Gastrocnemius medialis (tissue), 4 donors: ENCODE data around the gene RASA3. TPM values are rescaled to one million over a fixed set of nuclear protein-coding genes. Genes with fewer than 3 reads are reported as not detected.

Experiments used
- ATAC-seq, 2 donors: fragments of 150-250 bp; one replicate each; pipeline ENCODE4 v1.9.1; 2016
- DNase-seq, 2 donors: peaks; one replicate each; pipeline ENCODE4 v3.0.0-alpha.2; 2019
- H3K27ac ChIP-seq, 4 donors: fragments of 200-600 bp; sonication (generic); 1 replicate in 1 of 4; 2 replicates in 3 of 4; pipeline ENCODE4 v1.5.1; 2016 to 2018; ENCODE audit warnings: mild to moderate bottlenecking in 2 of 4, moderate library complexity in 1 of 4
- H3K27me3 ChIP-seq, 3 donors: fragments of 200-600 bp; sonication (generic) in 2 of 3; 1 replicate in 1 of 3; 2 replicates in 2 of 3; pipeline versions ENCODE4 v1.5.1 to v1.6.0; 2016 to 2019; ENCODE audit warnings: mild to moderate bottlenecking in 1 of 3, moderate library complexity in 1 of 3
- H3K36me3 ChIP-seq, 2 donors: fragments of 200-600 bp; sonication (generic) in 1 of 2; one replicate each; pipeline ENCODE4 v1.5.1; 2017 to 2018
- H3K4me1 ChIP-seq, 2 donors: fragments of 200-600 bp; sonication (generic) in 1 of 2; one replicate each; pipeline ENCODE4 v1.5.1; 2016 to 2017; ENCODE audit warnings: mild to moderate bottlenecking in 2 of 2
- H3K4me3 ChIP-seq, 4 donors: fragments of 200-600 bp; sonication (generic) in 3 of 4; 1 replicate in 1 of 4; 2 replicates in 3 of 4; pipeline ENCODE4 v1.5.1; 2016 to 2019; ENCODE audit warnings: mild to moderate bottlenecking in 2 of 4
- H3K9me3 ChIP-seq, 3 donors: fragments of 200-600 bp; sonication (generic) in 2 of 3; 1 replicate in 1 of 3; 2 replicates in 2 of 3; pipeline ENCODE4 v1.5.1; 2016 to 2019
- POLR2A ChIP-seq, 2 donors: fragments of 450-650 bp; IDR thresholded peaks; one replicate each; pipeline ENCODE4 v1.6.1; 2017; ENCODE audit warnings: antibody characterized with exemption in 2 of 2, mild to moderate bottlenecking in 2 of 2, moderate library complexity in 2 of 2
- in situ Hi-C, 4 donors: fragments of 200-750 bp; cut with MboI; loops; one replicate each; pipeline versions ENCODE4 v1.15.0 to v1.8.0; 2017; ENCODE audit warnings: low sequenced_read_pairs in 4 of 4
- intact Hi-C: fragments of 100-400 bp; cut with DNase I; formaldehyde crosslinking; loops from one replicate; pipeline ENCODE4 v1.15.1; 2023; ENCODE audit warnings: low total_unique reads
- total RNA-seq, 4 donors: library from RNA; depleted of rRNA; stranded (reverse); fragments of >200 nt; gene quantifications; one replicate each; pipeline versions ENCODE4 v1.1.0 to v1.2.3, GENCODE V29; 2016
- TF ChIP-seq, protein P1 (sequence below), 5 experiments: fragments of 450-650 bp in 3 of 5; fragments of 200-600 bp in 2 of 5; sonication (generic) in 2 of 5; IDR thresholded peaks in 4 of 5; conservative IDR thresholded peaks in 1 of 5; 1 replicate in 4 of 5; 2 replicates in 1 of 5; pipeline ENCODE4 v1.5.1; 2016 to 2019; ENCODE audit warnings: antibody characterized with exemption in 5 of 5, mild to moderate bottlenecking in 3 of 5, moderate library complexity in 3 of 5

Gene RASA3
- total RNA-seq, 4 donors from 2014 or later, result 3.4 to 22.2 (median 10.8) TPM

DNA sequence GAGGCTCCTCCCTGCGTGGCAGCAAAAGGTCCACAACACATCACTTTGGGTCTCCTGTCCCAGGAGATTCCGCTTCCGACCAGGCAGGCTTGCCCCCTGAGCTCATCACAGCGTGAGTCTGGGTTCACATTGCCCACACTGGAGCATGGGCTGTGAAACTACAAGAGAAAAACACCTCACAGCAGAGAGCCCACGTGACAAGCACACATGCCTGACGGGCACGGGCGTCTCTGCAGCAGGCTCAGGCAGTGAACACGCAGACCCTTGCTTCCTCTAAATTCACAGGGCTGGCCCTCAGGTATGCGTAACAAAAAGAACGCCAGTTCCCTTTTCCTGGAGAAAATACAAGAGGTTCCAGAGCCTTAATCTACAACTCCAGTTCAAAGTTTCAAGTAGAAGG lies 41.9 kb downstream of the RASA3 start:
- Histone ChIP-seq H3K4me3 (no peak overlapping the region), H3K4me1 (peaks cover 0 to 8% of the 10 kb centered on the region in 2 donors), H3K27ac (no peak overlapping the region), H3K36me3 (no peaks in the 10 kb centered on the region), H3K27me3 (no peaks in the 10 kb centered on the region), H3K9me3 (no peaks in the 10 kb centered on the region)
- intact Hi-C loops, result no loop called here
- no peak for TF ChIP-seq POLR2A (IDR thresholded peaks at IDR 0.05)
- TF ChIP-seq, protein P1, sequence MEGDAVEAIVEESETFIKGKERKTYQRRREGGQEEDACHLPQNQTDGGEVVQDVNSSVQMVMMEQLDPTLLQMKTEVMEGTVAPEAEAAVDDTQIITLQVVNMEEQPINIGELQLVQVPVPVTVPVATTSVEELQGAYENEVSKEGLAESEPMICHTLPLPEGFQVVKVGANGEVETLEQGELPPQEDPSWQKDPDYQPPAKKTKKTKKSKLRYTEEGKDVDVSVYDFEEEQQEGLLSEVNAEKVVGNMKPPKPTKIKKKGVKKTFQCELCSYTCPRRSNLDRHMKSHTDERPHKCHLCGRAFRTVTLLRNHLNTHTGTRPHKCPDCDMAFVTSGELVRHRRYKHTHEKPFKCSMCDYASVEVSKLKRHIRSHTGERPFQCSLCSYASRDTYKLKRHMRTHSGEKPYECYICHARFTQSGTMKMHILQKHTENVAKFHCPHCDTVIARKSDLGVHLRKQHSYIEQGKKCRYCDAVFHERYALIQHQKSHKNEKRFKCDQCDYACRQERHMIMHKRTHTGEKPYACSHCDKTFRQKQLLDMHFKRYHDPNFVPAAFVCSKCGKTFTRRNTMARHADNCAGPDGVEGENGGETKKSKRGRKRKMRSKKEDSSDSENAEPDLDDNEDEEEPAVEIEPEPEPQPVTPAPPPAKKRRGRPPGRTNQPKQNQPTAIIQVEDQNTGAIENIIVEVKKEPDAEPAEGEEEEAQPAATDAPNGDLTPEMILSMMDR (IDR thresholded peaks at IDR 0.05 in 4 of 5, conservative IDR thresholded peaks at IDR 0.05 in 1 of 5), result no peak
- ATAC-seq, result no peak
- in situ Hi-C loops, result no loop called here
- no peak for DNase-seq

DNA sequence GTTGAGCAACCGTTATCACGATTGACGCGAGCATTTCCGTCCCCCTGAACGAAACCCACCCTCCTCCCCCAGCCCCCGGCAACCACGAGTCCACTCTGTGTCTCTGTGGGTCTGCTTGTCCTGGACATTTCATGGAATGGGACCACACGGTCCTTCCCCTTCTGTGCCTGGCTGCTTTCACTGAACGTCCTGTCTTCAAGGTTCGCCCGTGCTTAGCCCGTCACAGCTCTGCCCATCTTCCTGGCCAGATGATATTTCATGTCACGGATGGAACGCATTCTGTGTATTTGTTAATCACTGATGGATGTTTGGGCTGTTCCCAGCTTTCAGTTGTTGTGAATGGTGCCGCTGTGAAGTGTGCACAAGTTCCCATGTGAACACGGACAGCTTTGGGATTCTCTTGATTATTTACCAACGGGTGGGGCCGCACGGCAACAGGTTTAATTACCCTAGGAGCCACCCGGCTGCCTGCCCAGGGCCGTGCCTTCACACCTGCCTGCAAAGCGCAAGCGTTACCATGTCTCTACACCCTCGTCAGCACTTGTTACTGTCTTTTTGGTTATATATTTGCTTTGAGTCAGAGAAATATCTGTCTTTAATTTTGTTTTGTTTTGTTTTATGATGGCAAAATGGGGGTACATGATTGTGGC lies 42.5 kb downstream of the RASA3 start:
- no peak for ATAC-seq
- no peaks in the 10 kb centered on the region for H3K9me3 ChIP-seq
- no peak overlapping the region for H3K27ac ChIP-seq
- H3K4me3 ChIP-seq, result no peak overlapping the region
- no peaks in the 10 kb centered on the region for H3K36me3 ChIP-seq
- intact Hi-C loops (no loop called here), in situ Hi-C loops (no loop called here)
- H3K4me1 ChIP-seq, result peaks cover 0 to 8% of the 10 kb centered on the region in 2 donors
- no peaks in the 10 kb centered on the region for H3K27me3 ChIP-seq
- no peak for TF ChIP-seq POLR2A (IDR thresholded peaks at IDR 0.05)
- TF ChIP-seq, protein P1 (IDR thresholded peaks at IDR 0.05 in 4 of 5, conservative IDR thresholded peaks at IDR 0.05 in 1 of 5), result no peak
- DNase-seq, result no peak

DNA sequence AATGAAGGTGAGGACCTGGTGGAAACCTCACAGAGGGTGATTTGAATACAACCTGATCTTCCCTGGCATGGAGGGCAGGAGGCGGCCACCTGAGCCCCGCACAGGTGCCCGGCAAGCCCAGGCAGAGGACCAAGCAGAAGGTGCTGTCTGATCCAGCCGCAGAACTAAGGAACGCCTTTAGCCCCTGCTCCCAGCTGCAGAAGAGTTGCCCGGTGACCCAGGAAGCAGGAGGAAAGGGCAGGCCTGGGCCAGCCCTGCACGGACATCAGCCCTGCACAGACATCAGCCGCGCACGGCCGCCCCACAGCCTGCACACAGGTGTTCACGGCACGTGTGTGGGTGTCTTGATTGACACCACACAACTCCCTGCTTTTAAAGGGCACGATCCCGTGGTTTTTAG lies 43.1 kb downstream of the RASA3 start:
- TF ChIP-seq, protein P1 (IDR thresholded peaks at IDR 0.05 in 4 of 5, conservative IDR thresholded peaks at IDR 0.05 in 1 of 5), result no peak
- no peak for TF ChIP-seq POLR2A (IDR thresholded peaks at IDR 0.05)
- H3K36me3 ChIP-seq, result no peaks in the 10 kb centered on the region
- no peak for ATAC-seq
- intact Hi-C loops (no loop called here), in situ Hi-C loops (no loop called here)
- H3K27ac ChIP-seq, result no peak overlapping the region
- H3K4me3 ChIP-seq, result no peak overlapping the region
- H3K9me3 ChIP-seq, result no peaks in the 10 kb centered on the region
- peak in 1 of 2 donors; percentile 6 for DNase-seq
- H3K27me3 ChIP-seq, result no peaks in the 10 kb centered on the region
- peaks cover 0 to 8% of the 10 kb centered on the region in 2 donors for H3K4me1 ChIP-seq

DNA sequence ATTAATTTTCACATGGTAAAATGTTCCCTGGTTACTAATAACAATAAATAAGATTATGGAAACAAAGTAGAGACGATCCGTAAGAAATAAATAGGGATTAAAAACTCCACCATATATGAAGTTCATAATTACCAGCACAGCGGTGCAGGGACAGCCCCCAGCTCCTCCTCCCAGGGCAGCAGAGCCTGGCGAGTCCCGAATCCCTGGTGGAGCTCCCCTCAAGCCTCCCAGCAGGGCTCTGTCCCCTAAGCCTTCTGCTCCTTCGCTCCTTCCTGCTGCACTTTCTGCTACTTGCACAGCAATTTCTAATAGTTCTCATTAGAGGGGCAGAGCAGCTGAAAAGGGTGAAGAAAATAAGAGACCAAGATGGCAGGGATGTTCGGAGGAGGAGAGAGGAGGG lies 43.6 kb downstream of the RASA3 start:
- no peak overlapping the region for H3K27ac ChIP-seq
- H3K9me3 ChIP-seq, result no peaks in the 10 kb centered on the region
- H3K4me1 ChIP-seq, result peaks cover 0 to 8% of the 10 kb centered on the region in 2 donors
- in situ Hi-C loops (no loop called here), intact Hi-C loops (no loop called here)
- no peak for ATAC-seq
- TF ChIP-seq, protein P1 (IDR thresholded peaks at IDR 0.05 in 4 of 5, conservative IDR thresholded peaks at IDR 0.05 in 1 of 5), result no peak
- no peak for TF ChIP-seq POLR2A (IDR thresholded peaks at IDR 0.05)
- no peaks in the 10 kb centered on the region for H3K36me3 ChIP-seq
- DNase-seq, result no peak
- H3K4me3 ChIP-seq, result no peak overlapping the region
- no peaks in the 10 kb centered on the region for H3K27me3 ChIP-seq

DNA sequence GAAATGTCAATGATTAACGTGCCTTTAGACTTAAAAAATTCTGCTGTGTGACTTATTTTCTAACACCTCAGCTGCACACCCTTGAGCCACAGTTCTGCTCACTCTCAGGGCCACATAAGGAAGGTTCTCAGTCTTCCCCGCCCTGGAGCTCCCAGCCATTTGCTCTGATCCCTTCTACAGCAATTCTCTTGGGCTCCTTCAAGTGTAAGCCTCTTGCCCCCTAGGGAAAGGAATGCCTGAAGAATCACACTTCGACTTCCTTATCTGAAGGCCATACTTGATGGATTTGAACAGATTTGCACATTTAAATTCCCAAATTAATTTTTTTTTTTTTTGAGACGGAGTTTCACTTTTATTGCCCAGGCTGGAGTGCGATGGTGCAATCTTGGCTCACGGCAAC lies 44.2 kb downstream of the RASA3 start:
- Histone ChIP-seq H3K27me3 (no peaks in the 10 kb centered on the region), H3K36me3 (no peaks in the 10 kb centered on the region), H3K4me1 (peaks cover 0 to 6% of the 10 kb centered on the region in 2 donors), H3K27ac (no peak overlapping the region), H3K4me3 (no peak overlapping the region), H3K9me3 (no peaks in the 10 kb centered on the region)
- TF ChIP-seq POLR2A (IDR thresholded peaks at IDR 0.05), result no peak
- TF ChIP-seq, protein P1 (IDR thresholded peaks at IDR 0.05 in 4 of 5, conservative IDR thresholded peaks at IDR 0.05 in 1 of 5), result no peak
- no peak for ATAC-seq
- DNase-seq, result no peak
- in situ Hi-C loops (no loop called here), intact Hi-C loops (no loop called here)
